GM23338 (cell line): Measurements from ENCODE around the gene MDM2. TPM values are rescaled to one million over a fixed set of nuclear protein-coding genes. Genes with fewer than 3 reads are reported as not detected.

ENCODE experiments used
- ATAC-seq: fragments of 200-7000 bp; cut with Tn5 transposase; 3 replicates; pipeline ENCODE4 v1.9.1; 2020
- DNase-seq: peaks from one replicate; pipeline ENCODE4 v3.0.0-alpha.2; 2015; ENCODE audit warnings: low spot score
- H2AFZ ChIP-seq: fragments of 200-600 bp; sonication (generic); 2 replicates; pipeline ENCODE4 v1.8.0; 2016; ENCODE audit warnings: antibody characterized with exemption, mild to moderate bottlenecking, moderate library complexity
- H3F3A ChIP-seq: fragments of 200-600 bp; sonication (generic); replicated peaks from 2 replicates; pipeline ENCODE4 v1.8.0; 2017; ENCODE audit warnings: antibody characterized with exemption, mixed run types, low read depth
- H3K27ac ChIP-seq: fragments of 200-600 bp; sonication (generic); 2 replicates; pipeline ENCODE4 v1.6.1; 2016; ENCODE audit warnings: low read depth
- H3K27me3 ChIP-seq: fragments of 200-600 bp; sonication (generic); 2 replicates; pipeline ENCODE4 v1.8.0; 2016; ENCODE audit warnings: mild to moderate bottlenecking, mixed run types, moderate library complexity; ENCODE audit not compliant: insufficient read depth
- H3K36me3 ChIP-seq: fragments of 200-600 bp; sonication (generic); 2 replicates; pipeline ENCODE4 v1.8.0; 2016; ENCODE audit warnings: mild to moderate bottlenecking; ENCODE audit not compliant: insufficient read depth
- H3K4me1 ChIP-seq: fragments of 200-600 bp; sonication (generic); 2 replicates; pipeline ENCODE4 v1.8.0; 2016; ENCODE audit warnings: mild to moderate bottlenecking, moderate library complexity; ENCODE audit not compliant: insufficient read depth
- H3K4me2 ChIP-seq: fragments of 200-600 bp; sonication (generic); 2 replicates; pipeline ENCODE4 v1.7.1; 2017; ENCODE audit warnings: mixed run types
- H3K4me3 ChIP-seq: fragments of 200-600 bp; sonication (generic); 2 replicates; pipeline ENCODE4 v1.6.1; 2016; ENCODE audit warnings: mixed run types
- H3K79me2 ChIP-seq: fragments of 200-600 bp; sonication (generic); replicated peaks from 2 replicates; pipeline ENCODE4 v1.8.0; 2017; ENCODE audit warnings: mild to moderate bottlenecking; ENCODE audit not compliant: insufficient read depth
- H3K9me2 ChIP-seq: fragments of 200-600 bp; sonication (generic); 2 replicates; pipeline ENCODE4 v1.8.0; 2017; ENCODE audit not compliant: insufficient read depth
- H4K20me1 ChIP-seq: fragments of 200-600 bp; sonication (generic); replicated peaks from 2 replicates; pipeline ENCODE4 v1.8.0; 2017; ENCODE audit warnings: mild to moderate bottlenecking; ENCODE audit not compliant: insufficient read depth
- H3K27ac Mint-ChIP-seq: 2 replicates; pipeline ENCODE4 v1.8.0; 2020; ENCODE audit warnings: inconsistent platforms, mild to moderate bottlenecking, moderate library complexity, mixed read lengths
- H3K27me3 Mint-ChIP-seq: 3 replicates; pipeline ENCODE4 v1.8.0; 2022; ENCODE audit warnings: low read depth, mild to moderate bottlenecking, moderate library complexity, mixed read lengths, inconsistent platforms; ENCODE audit not compliant: insufficient read depth, poor library complexity
- H3K36me3 Mint-ChIP-seq: 3 replicates; pipeline ENCODE4 v1.8.0; 2021; ENCODE audit warnings: low read depth, mild to moderate bottlenecking, inconsistent platforms, moderate library complexity, mixed read lengths
- H3K4me1 Mint-ChIP-seq: 3 replicates; pipeline ENCODE4 v1.8.0; 2020; ENCODE audit warnings: mild to moderate bottlenecking, inconsistent platforms, mixed read lengths
- H3K4me3 Mint-ChIP-seq: 3 replicates; pipeline ENCODE4 v1.8.0; 2021; ENCODE audit warnings: moderate library complexity, mild to moderate bottlenecking, inconsistent platforms, mixed read lengths
- H3K9me3 Mint-ChIP-seq: 3 replicates; pipeline ENCODE4 v1.8.0; 2020; ENCODE audit warnings: moderate library complexity, mild to moderate bottlenecking, inconsistent platforms, mixed read lengths
- JUNB ChIP-seq: IDR thresholded peaks from one replicate; pipeline ENCODE4 v1.6.1; 2016; ENCODE audit warnings: antibody characterized with exemption; ENCODE audit not compliant: unreplicated experiment
- NANOG ChIP-seq: IDR thresholded peaks from 2 replicates; pipeline ENCODE4 v1.6.1; 2016; ENCODE audit warnings: antibody characterized with exemption, borderline replicate concordance
- POLR2AphosphoS5 ChIP-seq: IDR thresholded peaks from 2 replicates; pipeline ENCODE4 v1.6.1; 2016; ENCODE audit warnings: antibody characterized with exemption, low read depth
- ZNF331 ChIP-seq: fragments of 250-450 bp; sonication (Bioruptor Pico); IDR thresholded peaks from 2 replicates; pipeline ENCODE4 v1.5.0; 2020; ENCODE audit warnings: low read depth, mild to moderate bottlenecking, moderate library complexity
- polyA plus RNA-seq: library from polyadenylated mRNA; unstranded; fragments of >200 nt; fragmentation: Nextera tagmentation; extraction: Ambion mirVana; gene quantifications from 2 replicates; pipeline ENCODE4 v1.2.1, GENCODE V29; 2016
- total RNA-seq: library from RNA; depleted of rRNA; stranded (reverse); fragments of >200 nt; shearing (Covaris generic); gene quantifications from 2 replicates; pipeline ENCODE4 v1.2.3, GENCODE V29; 2014
- TF ChIP-seq, protein P1 (sequence below): fragments of 250-450 bp; sonication (Bioruptor Pico); IDR thresholded peaks from 2 replicates; pipeline ENCODE4 v1.5.0; 2020; ENCODE audit warnings: mild to moderate bottlenecking, moderate library complexity
- TF ChIP-seq, protein P2 (sequence below), 2 experiments: fragments of 200-600 bp in 1 of 2; sonication (generic) in 1 of 2; conservative IDR thresholded peaks; 2 replicates each; pipeline versions ENCODE4 v1.5.1 to v1.6.1; 2016 to 2017; ENCODE audit warnings: antibody characterized with exemption in 2 of 2, low read depth in 2 of 2, mild to moderate bottlenecking in 2 of 2, moderate library complexity in 1 of 2

The MDM2 gene
- total and polyA plus RNA-seq, 2 experiments from 2014 or later, result 105 to 136 TPM

DNA sequence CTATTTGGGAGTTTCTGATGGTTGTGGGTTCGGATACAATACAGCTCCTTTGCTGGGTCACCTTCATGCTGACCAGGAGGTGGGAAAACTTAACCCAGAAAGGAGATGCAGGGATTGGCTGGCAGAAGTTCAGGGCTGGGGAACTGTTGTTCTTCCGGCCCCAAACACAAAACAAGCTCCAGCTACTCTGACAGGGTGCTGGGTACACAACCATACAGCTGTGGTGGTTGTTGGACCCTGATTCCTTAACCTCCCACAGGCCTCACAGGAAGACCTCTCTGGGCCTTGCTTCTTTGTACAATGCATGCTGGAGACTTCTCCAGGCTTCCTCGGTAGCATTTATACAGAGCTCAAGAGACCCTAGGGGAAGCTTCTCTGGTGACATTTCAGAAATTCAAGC is 77.4 kb downstream of the MDM2 start (continued):
- TF ChIP-seq, protein P1, sequence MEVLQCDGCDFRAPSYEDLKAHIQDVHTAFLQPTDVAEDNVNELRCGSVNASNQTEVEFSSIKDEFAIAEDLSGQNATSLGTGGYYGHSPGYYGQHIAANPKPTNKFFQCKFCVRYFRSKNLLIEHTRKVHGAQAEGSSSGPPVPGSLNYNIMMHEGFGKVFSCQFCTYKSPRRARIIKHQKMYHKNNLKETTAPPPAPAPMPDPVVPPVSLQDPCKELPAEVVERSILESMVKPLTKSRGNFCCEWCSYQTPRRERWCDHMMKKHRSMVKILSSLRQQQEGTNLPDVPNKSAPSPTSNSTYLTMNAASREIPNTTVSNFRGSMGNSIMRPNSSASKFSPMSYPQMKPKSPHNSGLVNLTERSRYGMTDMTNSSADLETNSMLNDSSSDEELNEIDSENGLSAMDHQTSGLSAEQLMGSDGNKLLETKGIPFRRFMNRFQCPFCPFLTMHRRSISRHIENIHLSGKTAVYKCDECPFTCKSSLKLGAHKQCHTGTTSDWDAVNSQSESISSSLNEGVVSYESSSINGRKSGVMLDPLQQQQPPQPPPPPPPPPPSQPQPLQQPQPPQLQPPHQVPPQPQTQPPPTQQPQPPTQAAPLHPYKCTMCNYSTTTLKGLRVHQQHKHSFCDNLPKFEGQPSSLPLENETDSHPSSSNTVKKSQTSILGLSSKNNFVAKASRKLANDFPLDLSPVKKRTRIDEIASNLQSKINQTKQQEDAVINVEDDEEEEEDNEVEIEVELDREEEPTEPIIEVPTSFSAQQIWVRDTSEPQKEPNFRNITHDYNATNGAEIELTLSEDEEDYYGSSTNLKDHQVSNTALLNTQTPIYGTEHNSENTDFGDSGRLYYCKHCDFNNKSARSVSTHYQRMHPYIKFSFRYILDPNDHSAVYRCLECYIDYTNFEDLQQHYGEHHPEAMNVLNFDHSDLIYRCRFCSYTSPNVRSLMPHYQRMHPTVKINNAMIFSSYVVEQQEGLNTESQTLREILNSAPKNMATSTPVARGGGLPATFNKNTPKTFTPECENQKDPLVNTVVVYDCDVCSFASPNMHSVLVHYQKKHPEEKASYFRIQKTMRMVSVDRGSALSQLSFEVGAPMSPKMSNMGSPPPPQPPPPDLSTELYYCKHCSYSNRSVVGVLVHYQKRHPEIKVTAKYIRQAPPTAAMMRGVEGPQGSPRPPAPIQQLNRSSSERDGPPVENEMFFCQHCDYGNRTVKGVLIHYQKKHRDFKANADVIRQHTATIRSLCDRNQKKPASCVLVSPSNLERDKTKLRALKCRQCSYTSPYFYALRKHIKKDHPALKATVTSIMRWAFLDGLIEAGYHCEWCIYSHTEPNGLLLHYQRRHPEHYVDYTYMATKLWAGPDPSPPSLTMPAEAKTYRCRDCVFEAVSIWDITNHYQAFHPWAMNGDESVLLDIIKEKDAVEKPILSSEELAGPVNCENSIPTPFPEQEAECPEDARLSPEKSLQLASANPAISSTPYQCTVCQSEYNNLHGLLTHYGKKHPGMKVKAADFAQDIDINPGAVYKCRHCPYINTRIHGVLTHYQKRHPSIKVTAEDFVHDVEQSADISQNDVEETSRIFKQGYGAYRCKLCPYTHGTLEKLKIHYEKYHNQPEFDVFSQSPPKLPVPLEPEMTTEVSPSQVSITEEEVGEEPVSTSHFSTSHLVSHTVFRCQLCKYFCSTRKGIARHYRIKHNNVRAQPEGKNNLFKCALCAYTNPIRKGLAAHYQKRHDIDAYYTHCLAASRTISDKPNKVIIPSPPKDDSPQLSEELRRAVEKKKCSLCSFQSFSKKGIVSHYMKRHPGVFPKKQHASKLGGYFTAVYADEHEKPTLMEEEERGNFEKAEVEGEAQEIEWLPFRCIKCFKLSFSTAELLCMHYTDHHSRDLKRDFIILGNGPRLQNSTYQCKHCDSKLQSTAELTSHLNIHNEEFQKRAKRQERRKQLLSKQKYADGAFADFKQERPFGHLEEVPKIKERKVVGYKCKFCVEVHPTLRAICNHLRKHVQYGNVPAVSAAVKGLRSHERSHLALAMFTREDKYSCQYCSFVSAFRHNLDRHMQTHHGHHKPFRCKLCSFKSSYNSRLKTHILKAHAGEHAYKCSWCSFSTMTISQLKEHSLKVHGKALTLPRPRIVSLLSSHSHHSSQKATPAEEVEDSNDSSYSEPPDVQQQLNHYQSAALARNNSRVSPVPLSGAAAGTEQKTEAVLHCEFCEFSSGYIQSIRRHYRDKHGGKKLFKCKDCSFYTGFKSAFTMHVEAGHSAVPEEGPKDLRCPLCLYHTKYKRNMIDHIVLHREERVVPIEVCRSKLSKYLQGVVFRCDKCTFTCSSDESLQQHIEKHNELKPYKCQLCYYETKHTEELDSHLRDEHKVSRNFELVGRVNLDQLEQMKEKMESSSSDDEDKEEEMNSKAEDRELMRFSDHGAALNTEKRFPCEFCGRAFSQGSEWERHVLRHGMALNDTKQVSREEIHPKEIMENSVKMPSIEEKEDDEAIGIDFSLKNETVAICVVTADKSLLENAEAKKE (CRISPR knock-in tag), result no peak
- TF ChIP-seq POLR2AphosphoS5 (no peak), JUNB (no peak)
- TF ChIP-seq, protein P2, sequence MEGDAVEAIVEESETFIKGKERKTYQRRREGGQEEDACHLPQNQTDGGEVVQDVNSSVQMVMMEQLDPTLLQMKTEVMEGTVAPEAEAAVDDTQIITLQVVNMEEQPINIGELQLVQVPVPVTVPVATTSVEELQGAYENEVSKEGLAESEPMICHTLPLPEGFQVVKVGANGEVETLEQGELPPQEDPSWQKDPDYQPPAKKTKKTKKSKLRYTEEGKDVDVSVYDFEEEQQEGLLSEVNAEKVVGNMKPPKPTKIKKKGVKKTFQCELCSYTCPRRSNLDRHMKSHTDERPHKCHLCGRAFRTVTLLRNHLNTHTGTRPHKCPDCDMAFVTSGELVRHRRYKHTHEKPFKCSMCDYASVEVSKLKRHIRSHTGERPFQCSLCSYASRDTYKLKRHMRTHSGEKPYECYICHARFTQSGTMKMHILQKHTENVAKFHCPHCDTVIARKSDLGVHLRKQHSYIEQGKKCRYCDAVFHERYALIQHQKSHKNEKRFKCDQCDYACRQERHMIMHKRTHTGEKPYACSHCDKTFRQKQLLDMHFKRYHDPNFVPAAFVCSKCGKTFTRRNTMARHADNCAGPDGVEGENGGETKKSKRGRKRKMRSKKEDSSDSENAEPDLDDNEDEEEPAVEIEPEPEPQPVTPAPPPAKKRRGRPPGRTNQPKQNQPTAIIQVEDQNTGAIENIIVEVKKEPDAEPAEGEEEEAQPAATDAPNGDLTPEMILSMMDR (conservative IDR thresholded peaks at IDR 0.05; ENCODE audit: low read depth in 2 of 2), result no peak

DNA sequence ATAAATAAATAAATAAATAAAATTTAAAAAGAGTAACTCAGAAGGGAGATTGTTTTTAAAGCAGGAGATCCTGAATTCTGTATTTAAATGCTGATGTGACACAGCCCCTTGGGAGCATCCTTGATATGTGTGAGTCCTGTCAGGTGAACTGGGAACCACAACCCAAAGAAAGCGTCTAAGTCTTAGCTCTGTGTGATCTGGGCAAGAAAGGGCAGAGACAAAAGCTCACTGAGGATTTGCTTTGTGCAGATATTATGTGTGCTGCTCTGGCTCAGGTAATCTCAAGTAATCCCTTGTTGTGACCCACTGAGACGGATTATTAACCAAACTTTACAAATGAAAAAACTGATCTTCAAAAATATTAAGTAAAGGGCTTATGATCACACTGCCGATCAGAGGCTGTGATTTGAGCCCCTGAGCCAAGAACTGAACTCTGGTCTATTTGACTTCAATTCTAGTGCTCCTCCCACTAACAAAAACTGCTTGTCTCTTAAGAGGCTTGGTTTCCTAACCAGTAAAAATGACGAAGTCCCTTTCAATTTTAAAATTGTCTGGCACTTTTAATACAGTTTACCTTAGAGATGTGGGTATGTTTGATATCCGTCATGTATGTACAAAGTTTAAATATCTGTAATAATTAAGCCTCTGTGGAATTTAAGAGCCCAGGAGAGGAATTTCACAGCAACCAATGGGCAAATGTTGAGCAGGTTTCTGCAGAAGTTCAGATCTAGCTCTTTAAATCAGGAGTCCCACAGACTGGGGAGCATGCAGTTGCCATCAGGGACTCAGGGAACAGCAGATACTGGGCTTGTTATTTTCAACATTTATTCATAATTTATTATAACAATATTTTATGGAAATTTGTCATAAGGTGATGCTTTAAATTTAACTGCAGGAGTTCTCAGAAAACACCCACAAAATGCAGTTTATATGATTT is 78.9 kb downstream of the MDM2 start:
- no peaks in the 10 kb centered on the region for H3K9me3 Mint-ChIP-seq
- Histone ChIP-seq H2AFZ (no peak overlapping the region), H3K79me2 (no peaks in the 10 kb centered on the region), H3F3A (no peaks in the 10 kb centered on the region), H3K27ac (no peak overlapping the region), H3K27me3 (no peaks in the 10 kb centered on the region), H3K4me2 (no peak overlapping the region), H3K4me3 (no peak overlapping the region), H4K20me1 (no peaks in the 10 kb centered on the region), H3K4me1 (no peaks in the 10 kb centered on the region), H3K36me3 (no peaks in the 10 kb centered on the region), H3K9me2 (no peaks in the 10 kb centered on the region)
- DNase-seq, result no peak
- no peaks in the 10 kb centered on the region for H3K36me3 Mint-ChIP-seq
- H3K27ac Mint-ChIP-seq, result no peak overlapping the region
- H3K4me1 Mint-ChIP-seq, result no peaks in the 10 kb centered on the region; the same call in 2 of the 3 replicates
- no peak overlapping the region for H3K4me3 Mint-ChIP-seq
- H3K27me3 Mint-ChIP-seq, result peaks cover 3% of the 10 kb centered on the region
- no peak for ATAC-seq
- TF ChIP-seq ZNF331 (CRISPR knock-in tag) (no peak), POLR2AphosphoS5 (no peak), NANOG (no peak)
- TF ChIP-seq, protein P1 (CRISPR knock-in tag), result no peak
